DMS79 (cell line): ENCODE results near the gene GAS5.

ENCODE experiments used
- DNase-seq: peaks from one replicate; lab custom pipeline; 2025; lab: John Stamatoyannopoulos, UW

GAS5 gene

DNA sequence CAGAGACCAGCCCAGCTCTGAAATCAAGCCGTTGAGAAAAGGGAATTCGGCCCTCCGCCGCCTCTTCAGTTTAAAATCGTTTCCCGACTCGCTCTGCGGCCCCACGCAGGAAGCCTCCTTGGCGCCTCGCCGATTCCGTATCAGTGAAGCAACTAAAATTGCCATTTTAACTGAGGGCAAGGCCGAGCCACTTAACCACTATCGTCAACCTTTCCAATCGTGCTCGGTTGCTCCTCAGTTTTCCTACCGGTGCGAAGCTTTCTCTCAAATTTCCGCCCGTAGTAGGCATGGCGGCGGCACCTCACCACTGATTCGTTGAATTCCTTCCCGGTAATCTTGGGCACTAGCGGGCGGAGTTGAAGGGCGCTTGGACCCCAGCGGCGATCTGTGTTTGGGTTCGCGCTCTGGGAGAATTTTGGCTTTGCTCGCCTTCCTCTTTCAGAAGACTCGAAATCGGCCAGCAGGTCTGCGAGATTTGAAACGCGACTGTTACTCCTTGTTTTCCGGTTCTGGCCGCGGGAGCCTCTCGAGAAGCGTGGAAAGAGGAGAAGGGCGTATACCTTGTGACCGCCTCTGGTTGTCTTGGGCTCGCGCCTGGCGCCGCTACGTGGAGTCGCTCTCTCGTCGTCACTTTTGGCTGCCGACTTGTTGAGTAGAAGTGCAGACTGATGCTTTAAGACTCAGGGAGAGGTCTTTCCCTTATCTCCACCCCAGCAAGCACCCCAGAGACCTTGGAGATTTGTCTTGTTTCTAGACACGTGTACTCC is 43.3 kb downstream of the GAS5 start, which contains the start of the genes CENPL and DARS2:
CENPL (minus strand) TSS at position 569 of the 767 bp plus-strand sequence. CDS start 13,584 bp downstream, outside the sequence.
DARS2 (plus strand) TSS at position 359 of the 767 bp plus-strand sequence. CDS start 557 bp downstream, outside the sequence.
- DNase-seq: peak; percentile 98

GRCh38 chr1:173823781-173824314 is 43.9 kb downstream of the GAS5 start:
- DNase-seq: peak; percentile 72

- no peak for DNase-seq
Measured at GRCh38 chr1:173821680-173822079, 46.1 kb downstream of the GAS5 start.

GRCh38 chr1:173818459-173818858 is 49.3 kb downstream of the GAS5 start:
- DNase-seq: no peak
